HG03442 (cell line): ENCODE results near the gene TCF12.
"Not testable (repeated sequence)": the region's sequence is repeated elsewhere in the genome, so short reads cannot be mapped to it uniquely, and the experiment has no call there.

Experiments used
- ATAC-seq: cut with Tn5 transposase; IDR thresholded peaks from one replicate; pipeline ENCODE4 v1.9.1; 2021; ENCODE audit warnings: mild to moderate bottlenecking, moderate library complexity; ENCODE audit not compliant: unreplicated experiment

TCF12 gene

DNA sequence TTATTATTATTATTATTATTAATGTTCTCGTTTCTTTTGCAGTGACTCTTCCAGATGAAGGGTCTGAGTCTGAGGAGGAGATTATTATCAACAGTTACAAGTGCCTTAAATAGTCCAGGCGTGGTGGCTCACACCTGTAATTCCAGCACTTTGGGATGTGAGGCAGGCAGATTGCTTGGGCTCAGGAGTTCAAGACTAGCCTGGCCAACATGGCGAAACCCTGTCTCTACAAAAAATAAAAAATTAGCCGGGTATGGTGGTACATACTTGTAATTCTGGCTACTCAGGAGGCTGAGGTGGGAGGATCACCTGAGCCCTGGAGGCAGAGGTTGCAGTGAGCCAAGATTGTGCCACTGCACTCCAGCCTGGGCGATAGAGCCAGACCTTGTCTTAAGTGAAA lies 96.5 kb downstream of the TCF12 start:
- ATAC-seq, result not testable (repeated sequence)

- ATAC-seq, result no peak
Measured at GRCh38 chr15:57015360-57015759, 96.9 kb downstream of the TCF12 start.

- no peak for ATAC-seq
Measured at GRCh38 chr15:57015897-57016296, 97.5 kb downstream of the TCF12 start.

DNA sequence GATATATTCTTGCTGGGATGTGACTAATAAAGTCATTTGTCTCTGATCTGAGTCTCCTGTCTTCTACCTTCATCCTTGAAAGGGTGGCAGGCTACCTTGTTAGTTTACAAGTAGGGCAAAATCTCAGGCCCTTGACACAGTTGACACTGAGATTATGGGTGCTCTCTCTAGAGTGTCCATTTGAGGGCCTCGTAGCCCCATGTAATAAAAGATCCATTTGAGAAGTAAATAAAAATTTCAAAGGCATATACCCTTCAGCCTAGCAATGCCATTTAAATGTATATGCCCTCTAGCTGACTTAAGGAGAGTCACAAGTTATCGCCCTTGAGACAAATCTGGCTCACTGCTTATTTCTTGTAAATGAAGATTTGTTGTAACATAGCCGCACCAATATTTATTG lies 98.6 kb downstream of the TCF12 start:
- no peak for ATAC-seq

- no peak for ATAC-seq
Measured at GRCh38 chr15:57018151-57018550, 99.7 kb downstream of the TCF12 start.

DNA sequence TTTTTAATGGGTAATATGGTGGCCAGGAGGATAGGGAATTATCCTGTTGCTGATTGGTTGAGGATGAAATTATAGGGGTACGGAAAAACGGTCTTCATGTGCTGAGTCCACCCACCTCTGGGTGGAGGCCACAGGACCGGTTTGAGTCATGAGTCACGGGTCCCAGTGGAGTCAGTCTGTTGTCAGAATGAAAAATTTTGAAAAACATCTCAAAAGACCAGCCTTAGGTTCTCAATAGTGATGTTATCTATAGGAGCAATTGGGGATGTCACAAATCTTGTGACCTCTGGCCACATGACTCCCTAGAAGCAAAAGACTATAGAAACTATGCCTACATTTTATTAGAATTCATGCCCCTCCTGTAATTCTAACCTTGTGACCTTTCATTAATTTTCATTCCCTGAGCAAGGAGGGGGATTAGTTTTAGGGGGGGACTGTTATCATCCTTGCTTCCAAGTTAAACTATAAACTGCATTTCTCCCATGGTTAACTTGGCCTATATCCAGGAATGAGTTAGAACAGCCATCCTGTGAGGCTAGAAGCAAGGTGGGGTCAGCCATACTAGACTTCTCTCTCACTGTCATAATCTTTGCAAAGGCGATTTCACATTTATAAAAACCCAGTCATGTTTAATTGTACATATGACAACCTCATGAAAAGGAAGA lies 101.2 kb downstream of the TCF12 start:
- ATAC-seq, result no peak

GRCh38 chr15:57025264-57025926 lies 107.0 kb downstream of the TCF12 start:
- no peak for ATAC-seq

DNA sequence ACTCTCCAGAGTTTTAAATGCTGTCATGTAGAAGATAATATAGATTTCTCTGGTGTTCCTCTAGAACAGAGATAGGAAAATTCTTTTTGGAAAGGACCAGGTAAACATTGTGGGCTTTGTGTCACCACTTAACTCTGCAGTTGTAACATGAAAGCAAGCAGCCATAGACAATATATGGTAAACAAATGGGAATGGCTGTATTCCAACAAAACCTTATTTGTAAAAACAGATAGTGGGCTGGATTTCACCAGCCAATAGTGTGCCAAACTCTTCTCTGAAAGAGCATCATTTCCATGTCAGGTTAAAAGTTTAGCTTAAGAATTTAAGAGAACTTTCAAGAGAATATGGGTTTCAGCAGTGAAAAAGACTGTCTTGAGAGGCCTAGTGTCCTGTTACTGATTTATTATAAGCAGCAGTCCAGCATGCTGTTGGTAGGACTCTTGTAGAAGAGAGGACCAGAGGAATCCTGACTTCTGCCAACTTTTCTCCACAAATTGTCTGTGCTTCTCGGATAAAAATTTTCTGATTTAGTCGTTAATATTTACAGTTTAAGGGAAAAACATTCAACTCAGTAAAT lies 107.7 kb downstream of the TCF12 start:
- no peak for ATAC-seq

GRCh38 chr15:57027596-57027995 lies 109.2 kb downstream of the TCF12 start:
- no peak for ATAC-seq

DNA sequence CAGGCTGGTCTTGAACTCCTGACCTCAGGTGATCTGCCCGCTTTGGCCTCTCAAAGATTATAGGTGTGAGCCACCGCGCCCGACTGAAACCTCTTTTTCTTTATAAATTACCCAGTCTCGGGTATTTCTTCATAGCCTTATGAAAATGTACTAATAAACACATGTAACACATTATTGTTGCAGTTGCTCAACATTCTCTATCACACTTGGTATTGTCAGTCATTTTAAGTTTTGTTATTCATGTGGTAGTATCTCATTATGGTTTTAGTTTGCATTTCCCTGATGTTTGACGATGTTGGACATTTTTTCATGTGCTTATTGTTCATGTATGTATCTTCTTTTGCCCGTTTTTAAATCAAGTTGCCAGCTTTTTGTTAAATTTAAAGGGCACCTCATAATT lies 109.7 kb downstream of the TCF12 start:
- no peak for ATAC-seq

DNA sequence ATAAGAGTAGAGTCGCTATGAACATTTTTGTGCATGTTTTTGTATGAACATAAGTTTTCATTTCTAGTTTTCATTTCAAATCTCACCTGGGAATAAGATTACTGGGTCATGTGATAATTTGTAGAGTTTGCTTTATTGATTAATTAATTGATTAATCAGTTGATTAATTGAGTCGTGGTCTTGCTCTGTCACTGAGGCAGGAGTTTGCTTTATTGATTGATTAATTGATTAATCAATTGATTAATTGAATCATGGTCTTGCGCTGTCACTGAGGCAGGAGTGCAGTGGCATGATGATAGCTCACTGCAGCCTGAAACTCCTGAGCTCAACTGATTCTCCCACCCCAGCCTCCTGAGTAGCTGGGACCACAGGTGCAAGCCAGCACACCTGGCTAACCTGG lies 111.6 kb downstream of the TCF12 start:
- no peak for ATAC-seq

- ATAC-seq, result no peak
Measured at GRCh38 chr15:57031082-57031481, 112.6 kb downstream of the TCF12 start.

- ATAC-seq, result no peak
Measured at GRCh38 chr15:57031605-57032004, 113.2 kb downstream of the TCF12 start.

- ATAC-seq, result no peak
Measured at GRCh38 chr15:57032338-57032737, 113.9 kb downstream of the TCF12 start.

DNA sequence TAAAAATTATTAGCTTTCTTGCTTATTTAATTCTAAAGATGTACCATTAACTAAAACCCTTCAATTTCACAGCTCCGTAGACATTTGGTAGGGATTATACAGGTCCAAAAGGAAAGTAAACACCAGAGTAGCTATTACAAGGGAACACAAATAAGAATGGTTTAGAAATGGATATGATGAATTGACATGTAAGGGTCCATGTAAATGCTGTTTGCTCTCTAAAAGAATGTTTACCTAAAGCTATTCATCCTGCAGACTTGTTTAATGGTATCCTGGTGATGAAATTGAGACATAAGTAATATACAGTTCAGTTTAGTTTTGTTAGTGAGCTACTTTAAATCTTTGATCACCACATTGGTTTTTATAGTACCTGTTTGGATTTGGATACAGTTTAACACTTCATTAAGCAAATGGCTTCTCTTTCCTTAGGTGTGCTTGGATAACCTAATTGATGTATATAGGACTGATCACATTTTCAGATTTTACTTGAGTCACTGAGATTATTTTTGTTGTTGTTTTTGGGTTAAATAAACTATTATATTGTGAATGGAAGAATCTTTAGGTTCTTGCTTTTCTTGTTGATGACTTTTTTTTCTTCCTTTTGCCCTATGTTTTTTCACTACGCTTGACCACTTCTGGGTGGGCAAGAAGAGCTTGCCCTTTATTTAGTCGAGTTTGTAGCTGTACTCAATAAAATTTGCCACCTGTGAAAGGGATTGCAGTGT lies 115.4 kb downstream of the TCF12 start:
- no peak for ATAC-seq

GRCh38 chr15:57034613-57035012 lies 116.2 kb downstream of the TCF12 start:
- no peak for ATAC-seq

DNA sequence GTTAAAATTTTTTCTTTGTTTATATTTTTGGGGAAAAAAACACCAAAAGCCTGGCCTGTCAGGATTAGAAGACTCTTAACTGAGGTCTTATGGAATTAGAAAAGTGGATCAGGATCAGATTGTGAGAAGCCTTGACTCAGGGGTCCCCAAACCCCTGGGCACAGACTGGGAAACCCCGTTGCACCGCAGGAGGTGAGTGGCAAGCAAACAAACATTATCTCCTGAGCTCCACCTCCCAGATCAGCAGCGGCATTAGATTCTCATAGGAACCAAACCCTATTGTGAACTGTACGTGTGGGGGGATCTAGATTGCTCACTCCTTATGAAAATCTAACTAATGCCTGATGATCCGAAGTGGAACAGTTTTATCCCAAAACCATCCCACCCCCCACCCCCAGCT lies 117.2 kb downstream of the TCF12 start:
- no peak for ATAC-seq

DNA sequence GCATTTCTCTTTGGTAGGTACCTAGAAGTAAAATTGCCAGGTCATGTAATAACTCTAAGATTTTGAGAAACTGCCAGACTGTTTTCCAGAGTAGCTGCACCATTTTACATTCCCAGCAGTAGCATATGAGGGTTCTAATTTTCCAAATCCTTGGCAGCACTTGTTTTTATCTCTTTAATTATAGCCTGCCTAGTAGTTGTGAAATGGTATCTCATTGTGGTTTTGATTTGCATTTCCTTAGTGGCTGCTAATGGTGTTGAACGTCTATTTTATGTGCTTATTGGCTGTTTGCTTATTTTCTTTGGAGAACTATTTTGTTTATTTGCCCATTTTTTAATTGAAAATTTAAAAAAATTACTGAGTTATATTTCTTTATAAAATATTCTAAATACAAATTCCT lies 117.9 kb downstream of the TCF12 start:
- ATAC-seq, result no peak

DNA sequence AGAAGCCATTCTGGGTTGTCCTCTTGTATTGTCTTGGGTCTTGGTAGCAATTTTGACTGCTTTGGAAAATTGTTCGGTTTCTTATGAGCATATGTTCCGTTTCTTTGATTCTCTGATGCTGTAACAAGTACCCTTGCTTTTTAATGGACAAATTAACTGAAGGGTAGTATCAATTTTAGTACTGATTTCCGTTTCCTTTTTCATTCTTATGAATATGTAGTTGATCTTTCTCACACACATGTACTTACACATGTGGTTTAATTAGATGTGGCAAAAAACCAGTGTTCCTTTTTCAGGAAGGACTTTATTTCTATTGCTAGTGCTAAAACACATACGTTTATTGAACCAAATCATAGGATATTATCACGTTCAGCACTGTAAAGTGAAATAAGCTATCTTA lies 119.1 kb downstream of the TCF12 start:
- no peak for ATAC-seq

GRCh38 chr15:57038040-57038439 lies 119.6 kb downstream of the TCF12 start:
- no peak for ATAC-seq

GRCh38 chr15:57038496-57038895 lies 120.1 kb downstream of the TCF12 start:
- ATAC-seq, result no peak

- no peak for ATAC-seq
Measured at GRCh38 chr15:57041416-57041815, 123.0 kb downstream of the TCF12 start.
